Measurements from ENCODE around the gene TUBGCP3. TPM values are rescaled to one million over a fixed set of nuclear protein-coding genes. Genes with fewer than 3 reads are reported as not detected.

TUBGCP3 gene
- total RNA-seq, 1 experiment from 2014 or later = 51.4 TPM

DNA sequence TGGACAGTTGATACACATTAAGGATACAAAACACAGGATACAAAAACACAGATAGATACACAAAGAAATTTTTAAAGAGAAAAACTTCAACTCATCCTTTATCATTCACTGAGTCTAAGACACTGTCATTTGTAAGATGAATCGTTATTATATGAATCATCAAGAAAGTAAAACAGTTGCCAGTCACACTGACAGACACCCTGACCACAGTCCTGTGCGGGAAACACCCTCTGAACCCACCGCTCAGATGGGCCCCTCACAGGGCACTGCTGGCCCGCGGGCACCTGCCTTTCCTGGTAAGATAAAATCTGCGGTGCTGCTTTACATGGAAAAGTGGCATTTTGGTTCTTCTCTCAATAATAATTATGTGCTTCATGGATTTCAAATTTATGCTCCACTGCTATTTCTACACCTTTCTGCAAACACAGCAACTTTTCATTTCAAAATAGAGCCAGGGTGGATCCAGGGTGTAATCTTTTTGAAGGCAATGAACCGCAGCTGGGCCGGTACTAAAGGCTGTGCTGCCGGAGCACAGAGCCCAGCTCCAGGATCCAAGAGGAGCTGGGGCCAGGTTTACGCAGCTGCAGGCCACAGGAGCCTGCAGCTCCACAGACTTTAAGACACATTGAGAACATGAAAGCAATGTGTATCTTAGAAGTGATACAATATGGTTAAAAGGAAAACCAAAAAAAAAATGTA lies 76.8 kb downstream of the TUBGCP3 start:
- TF ChIP-seq CBX3 (IDR thresholded peaks at IDR 0.05; ENCODE audit: low read depth) (no peak), TCF7L2 (IDR thresholded peaks at IDR 0.05; ENCODE audit: borderline replicate concordance, extremely low read depth, insufficient read depth, insufficient read length) (no peak), RAD21 (IDR thresholded peaks at IDR 0.05; ENCODE audit: low read depth) (no peak), ZFX (IDR thresholded peaks at IDR 0.05) (no peak), JUND (IDR thresholded peaks at IDR 0.05) (no peak), CEBPB (IDR thresholded peaks at IDR 0.05; ENCODE audit: low read depth) (no peak), POLR2AphosphoS5 (IDR thresholded peaks at IDR 0.05; ENCODE audit: low read depth, low read length) (no peak), YY1 (IDR thresholded peaks at IDR 0.05; ENCODE audit: extremely low read depth, insufficient replicate concordance, low read depth, low read length) (no peak)
- TF ChIP-seq, protein P1, sequence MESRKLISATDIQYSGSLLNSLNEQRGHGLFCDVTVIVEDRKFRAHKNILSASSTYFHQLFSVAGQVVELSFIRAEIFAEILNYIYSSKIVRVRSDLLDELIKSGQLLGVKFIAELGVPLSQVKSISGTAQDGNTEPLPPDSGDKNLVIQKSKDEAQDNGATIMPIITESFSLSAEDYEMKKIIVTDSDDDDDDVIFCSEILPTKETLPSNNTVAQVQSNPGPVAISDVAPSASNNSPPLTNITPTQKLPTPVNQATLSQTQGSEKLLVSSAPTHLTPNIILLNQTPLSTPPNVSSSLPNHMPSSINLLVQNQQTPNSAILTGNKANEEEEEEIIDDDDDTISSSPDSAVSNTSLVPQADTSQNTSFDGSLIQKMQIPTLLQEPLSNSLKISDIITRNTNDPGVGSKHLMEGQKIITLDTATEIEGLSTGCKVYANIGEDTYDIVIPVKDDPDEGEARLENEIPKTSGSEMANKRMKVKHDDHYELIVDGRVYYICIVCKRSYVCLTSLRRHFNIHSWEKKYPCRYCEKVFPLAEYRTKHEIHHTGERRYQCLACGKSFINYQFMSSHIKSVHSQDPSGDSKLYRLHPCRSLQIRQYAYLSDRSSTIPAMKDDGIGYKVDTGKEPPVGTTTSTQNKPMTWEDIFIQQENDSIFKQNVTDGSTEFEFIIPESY (IDR thresholded peaks at IDR 0.05; ENCODE audit: extremely low read depth, insufficient replicate concordance, low read length) = no peak
- TF ChIP-seq, protein P2, sequence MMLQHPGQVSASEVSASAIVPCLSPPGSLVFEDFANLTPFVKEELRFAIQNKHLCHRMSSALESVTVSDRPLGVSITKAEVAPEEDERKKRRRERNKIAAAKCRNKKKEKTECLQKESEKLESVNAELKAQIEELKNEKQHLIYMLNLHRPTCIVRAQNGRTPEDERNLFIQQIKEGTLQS (IDR thresholded peaks at IDR 0.05) = no peak
- TF ChIP-seq, protein P3, sequence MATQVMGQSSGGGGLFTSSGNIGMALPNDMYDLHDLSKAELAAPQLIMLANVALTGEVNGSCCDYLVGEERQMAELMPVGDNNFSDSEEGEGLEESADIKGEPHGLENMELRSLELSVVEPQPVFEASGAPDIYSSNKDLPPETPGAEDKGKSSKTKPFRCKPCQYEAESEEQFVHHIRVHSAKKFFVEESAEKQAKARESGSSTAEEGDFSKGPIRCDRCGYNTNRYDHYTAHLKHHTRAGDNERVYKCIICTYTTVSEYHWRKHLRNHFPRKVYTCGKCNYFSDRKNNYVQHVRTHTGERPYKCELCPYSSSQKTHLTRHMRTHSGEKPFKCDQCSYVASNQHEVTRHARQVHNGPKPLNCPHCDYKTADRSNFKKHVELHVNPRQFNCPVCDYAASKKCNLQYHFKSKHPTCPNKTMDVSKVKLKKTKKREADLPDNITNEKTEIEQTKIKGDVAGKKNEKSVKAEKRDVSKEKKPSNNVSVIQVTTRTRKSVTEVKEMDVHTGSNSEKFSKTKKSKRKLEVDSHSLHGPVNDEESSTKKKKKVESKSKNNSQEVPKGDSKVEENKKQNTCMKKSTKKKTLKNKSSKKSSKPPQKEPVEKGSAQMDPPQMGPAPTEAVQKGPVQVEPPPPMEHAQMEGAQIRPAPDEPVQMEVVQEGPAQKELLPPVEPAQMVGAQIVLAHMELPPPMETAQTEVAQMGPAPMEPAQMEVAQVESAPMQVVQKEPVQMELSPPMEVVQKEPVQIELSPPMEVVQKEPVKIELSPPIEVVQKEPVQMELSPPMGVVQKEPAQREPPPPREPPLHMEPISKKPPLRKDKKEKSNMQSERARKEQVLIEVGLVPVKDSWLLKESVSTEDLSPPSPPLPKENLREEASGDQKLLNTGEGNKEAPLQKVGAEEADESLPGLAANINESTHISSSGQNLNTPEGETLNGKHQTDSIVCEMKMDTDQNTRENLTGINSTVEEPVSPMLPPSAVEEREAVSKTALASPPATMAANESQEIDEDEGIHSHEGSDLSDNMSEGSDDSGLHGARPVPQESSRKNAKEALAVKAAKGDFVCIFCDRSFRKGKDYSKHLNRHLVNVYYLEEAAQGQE (IDR thresholded peaks at IDR 0.05; ENCODE audit: low read depth) = no peak
- TF ChIP-seq, protein P4, sequence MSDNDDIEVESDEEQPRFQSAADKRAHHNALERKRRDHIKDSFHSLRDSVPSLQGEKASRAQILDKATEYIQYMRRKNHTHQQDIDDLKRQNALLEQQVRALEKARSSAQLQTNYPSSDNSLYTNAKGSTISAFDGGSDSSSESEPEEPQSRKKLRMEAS (IDR thresholded peaks at IDR 0.05) = no peak
- no peaks in the 10 kb centered on the region for H3K9me3 ChIP-seq (ENCODE audit: control insufficient read depth in 1 of 2, insufficient read depth in 1 of 2, low read depth in 1 of 2, low read length in 2 of 2)
- ATAC-seq (no peak), DNase-seq (ENCODE audit: low read depth, low spot score) (no peak)
- no peak overlapping the region for H3K4me2 ChIP-seq (ENCODE audit: low read length)
- H3K27ac ChIP-seq (ENCODE audit: low read depth, low read length) = no peak overlapping the region
- no peaks in the 10 kb centered on the region for H3K4me1 ChIP-seq (ENCODE audit: control insufficient read depth in 1 of 2, insufficient read depth in 2 of 2, low read length in 2 of 2)
- no peak overlapping the region for H3K9ac ChIP-seq (ENCODE audit: low read length)
- no peak overlapping the region for H3K4me3 ChIP-seq (replicated peaks in 1 of 2; ENCODE audit: low read depth in 1 of 2, low read length in 2 of 2)
- no peaks in the 10 kb centered on the region for H3K9me2 ChIP-seq (ENCODE audit: insufficient read depth)
- intact Hi-C loops (cut with micrococcal nuclease) = loop anchor here (5.0 kb wide), 1 partner anchor 1039 kb away; no protein-coding TSS in a partner anchor
- no TSS peak for BruUV-seq (replicated peaks)
- POLR2A ChIA-PET = no interaction called here
- H2AFZ ChIP-seq (ENCODE audit: low read depth, low read length, poor library complexity, severe bottlenecking) = no peak overlapping the region
- H3K36me3 ChIP-seq (ENCODE audit: control insufficient read depth in 1 of 2, insufficient read depth in 2 of 2, low read length in 2 of 2) = peaks cover 5 to 8% of the 10 kb centered on the region in 2 experiments; a peak in 3 of 4 replicates
- no peaks in the 10 kb centered on the region for H3K27me3 ChIP-seq (ENCODE audit: insufficient read depth, low read length)
- 0 out of 2 replicates have a peak, but pooled peaks cover 2% of the 10 kb centered on the region for H4K20me1 ChIP-seq (ENCODE audit: insufficient read depth)
- H3K79me2 ChIP-seq (ENCODE audit: insufficient read depth, low read length) = no peaks in the 10 kb centered on the region; the same call in 1 of the 2 replicates
- RAD21 ChIA-PET (ENCODE audit: low non-redundant PET in 1 of 2, low total read pairs in 2 of 2, uncharacterized antibody in 2 of 2, unreplicated experiment in 2 of 2) = no interaction called here
- CTCF ChIA-PET = interaction anchor here (1.0 to 1.6 kb wide), 2 partner anchors 1006 kb away, joined by 3 to 4 read pairs; no protein-coding TSS in a partner anchor

All from HCT116 (cell line).